Measurements from ENCODE around the gene ARIH1. TPM values are rescaled to one million over a fixed set of nuclear protein-coding genes. Genes with fewer than 3 reads are reported as not detected.
"Not testable (repeated sequence)": the region's sequence is repeated elsewhere in the genome, so short reads cannot be mapped to it uniquely, and the experiment has no call there.

The ARIH1 gene, protein sequence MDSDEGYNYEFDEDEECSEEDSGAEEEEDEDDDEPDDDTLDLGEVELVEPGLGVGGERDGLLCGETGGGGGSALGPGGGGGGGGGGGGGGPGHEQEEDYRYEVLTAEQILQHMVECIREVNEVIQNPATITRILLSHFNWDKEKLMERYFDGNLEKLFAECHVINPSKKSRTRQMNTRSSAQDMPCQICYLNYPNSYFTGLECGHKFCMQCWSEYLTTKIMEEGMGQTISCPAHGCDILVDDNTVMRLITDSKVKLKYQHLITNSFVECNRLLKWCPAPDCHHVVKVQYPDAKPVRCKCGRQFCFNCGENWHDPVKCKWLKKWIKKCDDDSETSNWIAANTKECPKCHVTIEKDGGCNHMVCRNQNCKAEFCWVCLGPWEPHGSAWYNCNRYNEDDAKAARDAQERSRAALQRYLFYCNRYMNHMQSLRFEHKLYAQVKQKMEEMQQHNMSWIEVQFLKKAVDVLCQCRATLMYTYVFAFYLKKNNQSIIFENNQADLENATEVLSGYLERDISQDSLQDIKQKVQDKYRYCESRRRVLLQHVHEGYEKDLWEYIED
- total RNA-seq, result 159 TPM
- long read RNA-seq, full-length matches to known transcripts, result 13 of 25 reads
- long read RNA-seq, partial matches to known transcripts, result 3 of 25 reads
- long read RNA-seq, other reads (novel, unspliced or antisense), result 9 of 25 reads

DNA sequence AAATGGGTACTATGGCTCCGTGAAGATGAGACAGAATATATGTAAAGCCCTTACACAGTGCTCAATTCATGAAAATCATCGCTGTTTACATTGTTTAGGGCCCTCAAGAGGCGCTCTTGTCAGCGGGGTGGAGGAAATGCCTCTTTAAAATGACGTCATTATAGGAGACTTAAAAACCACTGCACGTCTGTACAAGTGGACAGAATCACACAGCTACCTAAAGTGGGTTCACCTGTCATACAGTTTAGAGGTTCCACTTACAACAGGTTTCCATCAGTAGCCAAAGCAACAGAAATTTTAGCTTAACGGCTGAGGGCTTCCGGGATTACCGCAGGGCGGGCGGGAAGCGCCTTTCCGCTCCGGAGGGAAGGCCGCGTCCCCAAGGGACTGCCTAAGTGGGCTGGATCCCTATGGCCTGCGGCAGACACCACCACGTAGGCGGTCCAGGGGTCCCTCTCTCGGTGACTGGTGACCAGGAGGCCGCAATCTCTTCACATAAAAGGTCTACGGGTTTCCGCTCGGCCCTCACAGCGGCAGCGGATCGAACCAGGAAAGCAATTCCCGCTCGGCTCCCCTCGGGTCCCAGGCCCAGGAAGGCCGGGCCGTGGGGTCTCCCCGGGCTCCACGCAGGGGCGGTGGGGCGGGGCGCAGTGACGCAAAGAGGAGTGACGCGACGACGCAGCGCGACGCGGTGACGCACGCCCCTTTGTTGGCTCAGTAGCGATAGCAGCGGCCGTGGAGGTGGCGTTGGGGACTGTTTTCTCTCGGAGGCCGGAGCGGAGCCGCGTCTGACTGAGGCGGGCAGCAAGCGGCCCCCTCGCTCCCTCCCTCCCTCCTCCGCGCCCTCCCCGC is at the start of gene ARIH1:
Gene ARIH1, plus strand, starts transcription at position 717 of the 852 bp plus-strand sequence. CDS start 310 bp downstream, outside the sequence.
- Histone ChIP-seq H3K36me3 (peaks cover 15% of the 10 kb centered on the region), H3K9me3 (no peaks in the 10 kb centered on the region), H3K27ac (peak within 1 kb of the TSS; percentile 100), H3K4me1 (peaks cover 29% of the 10 kb centered on the region), H3K4me3 (peak within 1 kb of the TSS; percentile 76), H3K27me3 (no peaks in the 10 kb centered on the region)
- ATAC-seq (peak; percentile 97), DNase-seq (peak; percentile 99)
- intact Hi-C loops (cut with DNase I), result no loop called here
- TF ChIP-seq, protein P1, sequence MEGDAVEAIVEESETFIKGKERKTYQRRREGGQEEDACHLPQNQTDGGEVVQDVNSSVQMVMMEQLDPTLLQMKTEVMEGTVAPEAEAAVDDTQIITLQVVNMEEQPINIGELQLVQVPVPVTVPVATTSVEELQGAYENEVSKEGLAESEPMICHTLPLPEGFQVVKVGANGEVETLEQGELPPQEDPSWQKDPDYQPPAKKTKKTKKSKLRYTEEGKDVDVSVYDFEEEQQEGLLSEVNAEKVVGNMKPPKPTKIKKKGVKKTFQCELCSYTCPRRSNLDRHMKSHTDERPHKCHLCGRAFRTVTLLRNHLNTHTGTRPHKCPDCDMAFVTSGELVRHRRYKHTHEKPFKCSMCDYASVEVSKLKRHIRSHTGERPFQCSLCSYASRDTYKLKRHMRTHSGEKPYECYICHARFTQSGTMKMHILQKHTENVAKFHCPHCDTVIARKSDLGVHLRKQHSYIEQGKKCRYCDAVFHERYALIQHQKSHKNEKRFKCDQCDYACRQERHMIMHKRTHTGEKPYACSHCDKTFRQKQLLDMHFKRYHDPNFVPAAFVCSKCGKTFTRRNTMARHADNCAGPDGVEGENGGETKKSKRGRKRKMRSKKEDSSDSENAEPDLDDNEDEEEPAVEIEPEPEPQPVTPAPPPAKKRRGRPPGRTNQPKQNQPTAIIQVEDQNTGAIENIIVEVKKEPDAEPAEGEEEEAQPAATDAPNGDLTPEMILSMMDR (IDR thresholded peaks at IDR 0.05), result peak; percentile 31

DNA sequence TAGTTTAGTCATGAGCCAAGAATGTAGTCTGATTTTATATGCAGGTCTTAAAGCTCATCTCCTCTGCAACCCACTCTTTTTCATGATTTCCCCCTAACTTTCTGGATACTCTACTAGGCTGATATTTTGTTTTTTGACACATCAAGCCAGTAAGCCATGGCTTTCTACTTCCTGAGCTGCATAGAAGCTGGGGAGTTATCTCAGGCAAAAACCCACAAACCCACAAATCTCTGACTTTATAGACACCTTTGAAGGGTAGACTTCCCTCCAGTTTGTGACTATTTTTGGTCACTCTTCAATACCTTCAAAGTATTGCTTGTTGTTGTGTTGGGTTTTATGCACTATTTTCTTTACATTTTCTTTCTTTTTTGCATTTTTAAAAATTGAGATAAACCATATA is 47.4 kb upstream of the ARIH1 start:
- no peak for ATAC-seq
- Histone ChIP-seq H3K27me3 (no peaks in the 10 kb centered on the region), H3K9me3 (no peaks in the 10 kb centered on the region), H3K4me1 (no peaks in the 10 kb centered on the region), H3K36me3 (no peaks in the 10 kb centered on the region), H3K27ac (no peak overlapping the region), H3K4me3 (no peak overlapping the region)
- TF ChIP-seq, protein P1 (IDR thresholded peaks at IDR 0.05), result no peak
- no peak for DNase-seq
- intact Hi-C loops (cut with DNase I), result no loop called here

DNA sequence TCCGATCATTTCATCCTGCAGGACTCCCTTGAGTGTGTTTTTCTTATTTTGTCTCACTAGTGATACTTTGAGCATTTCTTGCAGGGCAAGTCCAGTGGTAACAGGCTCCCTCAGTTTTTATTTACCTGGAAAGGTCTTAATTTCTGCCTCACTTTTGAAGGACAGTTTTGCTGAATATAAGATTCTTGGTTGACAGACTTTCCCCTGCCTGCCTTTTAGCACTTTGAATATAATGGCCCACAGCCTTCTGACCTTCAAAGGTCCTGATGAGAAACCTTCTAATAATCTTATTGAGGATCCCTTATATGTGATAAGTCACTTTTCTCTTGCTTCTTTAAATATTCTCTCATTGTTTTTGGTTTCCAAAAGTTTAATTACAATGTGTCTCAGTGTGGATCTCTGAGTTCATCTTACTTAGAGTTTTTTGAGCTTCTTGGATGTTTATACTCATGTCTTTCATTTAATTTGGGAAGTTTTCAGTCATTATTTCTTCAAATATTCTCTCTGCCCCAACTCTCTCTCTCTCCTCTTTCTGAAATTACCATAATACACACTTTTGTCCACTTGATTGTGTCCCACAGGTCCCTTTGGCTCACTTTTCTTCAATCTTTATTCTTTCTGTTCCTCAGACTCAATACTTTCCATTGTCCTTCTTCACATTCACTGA is 36.3 kb upstream of the ARIH1 start:
- DNase-seq, result no peak
- no peak overlapping the region for H3K4me3 ChIP-seq
- H3K36me3 ChIP-seq, result no peaks in the 10 kb centered on the region
- intact Hi-C loops (cut with DNase I), result no loop called here
- no peaks in the 10 kb centered on the region for H3K27me3 ChIP-seq
- H3K4me1 ChIP-seq, result no peaks in the 10 kb centered on the region
- no peak for ATAC-seq
- peaks cover 11% of the 10 kb centered on the region for H3K9me3 ChIP-seq
- H3K27ac ChIP-seq, result no peak overlapping the region
- TF ChIP-seq, protein P1 (IDR thresholded peaks at IDR 0.05), result no peak

DNA sequence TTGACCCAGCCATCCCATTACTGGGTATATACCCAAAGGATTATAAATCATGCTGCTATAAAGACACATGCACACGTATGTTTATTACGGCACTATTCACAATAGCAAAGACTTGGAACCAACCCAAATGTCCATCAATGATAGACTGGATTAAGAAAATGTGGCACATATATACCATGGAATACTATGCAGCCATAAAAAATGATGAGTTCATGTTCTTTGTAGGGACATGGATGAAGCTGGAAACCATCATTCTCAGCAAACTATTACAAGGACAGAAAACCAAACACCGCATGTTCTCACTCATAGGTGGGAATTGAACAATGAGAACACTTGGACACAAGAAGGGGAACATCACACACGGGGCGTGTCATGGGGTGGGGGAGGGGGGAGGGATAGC is 31.3 kb upstream of the ARIH1 start:
- ATAC-seq; intact Hi-C loops (cut with DNase I); DNase-seq; H3K4me3 ChIP-seq; H3K4me1 ChIP-seq; H3K9me3 ChIP-seq; H3K27me3 ChIP-seq; H3K36me3 ChIP-seq; H3K27ac ChIP-seq: not testable (repeated sequence)

DNA sequence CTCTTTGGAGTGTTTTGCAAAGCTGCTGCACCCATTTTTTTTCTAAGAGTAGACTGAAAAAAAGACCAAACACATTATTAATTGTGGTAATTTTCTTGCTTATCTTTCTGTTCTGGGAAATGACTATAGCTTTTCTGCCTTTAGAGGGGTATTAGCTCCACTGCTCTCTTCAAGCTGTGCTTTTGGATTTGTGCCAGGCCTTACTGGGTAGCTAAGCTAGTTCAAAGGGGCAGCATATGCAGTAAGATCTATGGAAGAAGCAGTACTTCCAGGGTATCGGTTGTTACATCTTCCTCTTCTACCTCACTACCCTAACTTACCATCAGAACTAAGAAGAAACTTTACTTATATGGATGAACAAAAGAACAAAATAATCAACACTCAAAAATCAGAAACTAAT is 28.7 kb upstream of the ARIH1 start:
- intact Hi-C loops (cut with DNase I), result no loop called here
- no peak overlapping the region for H3K27ac ChIP-seq
- ATAC-seq, result no peak
- no peaks in the 10 kb centered on the region for H3K9me3 ChIP-seq
- no peak for DNase-seq
- H3K4me1 ChIP-seq, result no peaks in the 10 kb centered on the region
- TF ChIP-seq, protein P1 (IDR thresholded peaks at IDR 0.05), result no peak
- H3K27me3 ChIP-seq, result no peaks in the 10 kb centered on the region
- no peaks in the 10 kb centered on the region for H3K36me3 ChIP-seq
- H3K4me3 ChIP-seq, result no peak overlapping the region
